ENCODE data around the gene RCSD1. TPM values are rescaled to one million over a fixed set of nuclear protein-coding genes. Genes with fewer than 3 reads are reported as not detected.

The RCSD1 gene
- total RNA-seq, 1 donor from 2014 or later = under 0.01 TPM

DNA sequence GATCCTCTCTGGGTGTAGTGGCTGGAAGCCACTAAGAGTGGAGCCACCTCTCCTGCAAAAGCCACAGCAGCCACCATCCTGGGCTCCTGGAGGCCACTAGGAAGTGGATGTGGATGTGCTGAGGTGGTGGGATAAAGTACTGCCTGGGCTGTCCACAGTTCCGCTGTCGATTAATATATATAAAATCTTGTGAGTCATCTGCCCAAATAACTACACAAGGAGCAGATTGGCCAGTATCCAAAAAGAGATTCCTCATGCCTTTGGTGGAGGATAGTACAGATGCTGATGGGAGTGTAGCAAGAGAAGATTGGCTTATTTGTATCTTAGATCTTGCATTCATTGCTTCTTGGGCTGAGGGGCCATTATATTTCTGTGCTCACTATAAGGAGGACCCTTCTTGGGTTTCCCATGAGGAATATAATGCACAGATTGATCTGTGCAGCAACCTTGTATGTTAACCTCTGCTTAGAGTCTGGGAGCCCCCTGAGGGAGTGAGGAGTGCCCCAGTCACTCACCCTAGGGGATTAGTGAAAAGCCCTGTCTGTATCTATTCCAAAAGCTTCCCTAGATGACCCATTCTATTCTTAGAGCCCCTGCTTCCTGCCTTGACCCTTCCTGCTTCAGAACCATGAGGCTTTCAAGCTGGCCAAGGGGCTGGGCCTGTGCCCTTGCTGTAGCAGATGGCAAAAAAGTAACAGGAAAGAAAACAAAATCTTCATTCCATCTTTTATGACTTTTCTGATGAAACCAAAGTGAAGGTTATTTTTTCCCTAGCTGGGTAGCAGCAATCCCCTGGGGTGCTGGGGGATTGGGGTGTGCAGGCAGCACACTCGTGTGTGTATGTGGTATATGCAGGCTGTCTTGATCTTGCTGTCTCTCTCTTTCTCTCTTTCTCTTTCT, 31.7 kb downstream of the RCSD1 start:
- H3K27me3 ChIP-seq (ENCODE audit: control insufficient read depth, insufficient read depth, low read length) = no peaks in the 10 kb centered on the region
- no peaks in the 10 kb centered on the region for H3K36me3 ChIP-seq (ENCODE audit: control insufficient read depth, insufficient read depth, low read length)
- H3K4me3 ChIP-seq (ENCODE audit: low read depth, low read length) = no peak overlapping the region
- TF ChIP-seq, protein P1, sequence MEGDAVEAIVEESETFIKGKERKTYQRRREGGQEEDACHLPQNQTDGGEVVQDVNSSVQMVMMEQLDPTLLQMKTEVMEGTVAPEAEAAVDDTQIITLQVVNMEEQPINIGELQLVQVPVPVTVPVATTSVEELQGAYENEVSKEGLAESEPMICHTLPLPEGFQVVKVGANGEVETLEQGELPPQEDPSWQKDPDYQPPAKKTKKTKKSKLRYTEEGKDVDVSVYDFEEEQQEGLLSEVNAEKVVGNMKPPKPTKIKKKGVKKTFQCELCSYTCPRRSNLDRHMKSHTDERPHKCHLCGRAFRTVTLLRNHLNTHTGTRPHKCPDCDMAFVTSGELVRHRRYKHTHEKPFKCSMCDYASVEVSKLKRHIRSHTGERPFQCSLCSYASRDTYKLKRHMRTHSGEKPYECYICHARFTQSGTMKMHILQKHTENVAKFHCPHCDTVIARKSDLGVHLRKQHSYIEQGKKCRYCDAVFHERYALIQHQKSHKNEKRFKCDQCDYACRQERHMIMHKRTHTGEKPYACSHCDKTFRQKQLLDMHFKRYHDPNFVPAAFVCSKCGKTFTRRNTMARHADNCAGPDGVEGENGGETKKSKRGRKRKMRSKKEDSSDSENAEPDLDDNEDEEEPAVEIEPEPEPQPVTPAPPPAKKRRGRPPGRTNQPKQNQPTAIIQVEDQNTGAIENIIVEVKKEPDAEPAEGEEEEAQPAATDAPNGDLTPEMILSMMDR (IDR thresholded peaks at IDR 0.05; ENCODE audit: insufficient read depth, low read length, severe bottlenecking) = no peak
- FAIRE-seq = no peak
- DNase-seq (ENCODE audit: low read depth) = peak; percentile 90

DNA sequence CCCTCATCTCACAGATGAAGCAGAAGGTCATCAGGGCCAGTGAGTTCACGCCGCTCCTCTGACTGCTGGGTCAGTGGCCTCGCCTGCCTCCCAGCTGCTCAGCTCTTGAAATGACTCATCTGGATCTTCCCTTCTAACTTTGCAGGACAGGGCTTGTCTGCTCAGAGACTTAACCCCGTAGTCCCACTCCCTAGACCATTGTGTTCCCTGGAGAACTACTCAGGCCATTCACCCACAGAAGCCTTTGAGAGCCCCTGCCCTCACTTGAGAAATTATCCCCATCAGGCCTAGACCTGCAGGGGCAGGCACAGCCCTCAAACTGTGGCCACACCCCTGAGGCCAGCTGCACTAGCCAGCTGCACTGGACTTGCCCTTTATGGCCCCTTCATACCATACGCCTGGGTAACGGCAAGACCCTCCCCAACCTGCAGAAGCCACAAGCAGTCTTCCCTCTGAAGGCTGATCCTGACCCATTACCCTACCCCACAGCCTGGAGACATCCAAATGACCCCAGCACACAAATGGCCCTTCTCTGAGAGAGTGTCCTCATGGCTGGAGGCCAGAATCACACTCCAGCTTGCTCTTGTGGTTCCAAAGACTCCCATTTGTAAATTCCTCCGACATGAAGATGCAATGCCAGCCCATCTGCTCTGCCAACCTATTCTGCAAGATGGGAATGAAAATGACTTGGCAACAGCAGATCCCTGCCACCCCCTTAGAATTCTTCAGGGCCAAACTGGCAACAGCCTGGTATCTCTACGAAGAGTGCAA, 33.2 kb downstream of the RCSD1 start:
- no peak for FAIRE-seq
- H3K27me3 ChIP-seq (ENCODE audit: control insufficient read depth, insufficient read depth, low read length) = no peaks in the 10 kb centered on the region
- no peaks in the 10 kb centered on the region for H3K36me3 ChIP-seq (ENCODE audit: control insufficient read depth, insufficient read depth, low read length)
- TF ChIP-seq, protein P1 (IDR thresholded peaks at IDR 0.05; ENCODE audit: insufficient read depth, low read length, severe bottlenecking) = no peak
- DNase-seq (ENCODE audit: low read depth) = peak; percentile 97
- no peak overlapping the region for H3K4me3 ChIP-seq (ENCODE audit: low read depth, low read length)

DNA sequence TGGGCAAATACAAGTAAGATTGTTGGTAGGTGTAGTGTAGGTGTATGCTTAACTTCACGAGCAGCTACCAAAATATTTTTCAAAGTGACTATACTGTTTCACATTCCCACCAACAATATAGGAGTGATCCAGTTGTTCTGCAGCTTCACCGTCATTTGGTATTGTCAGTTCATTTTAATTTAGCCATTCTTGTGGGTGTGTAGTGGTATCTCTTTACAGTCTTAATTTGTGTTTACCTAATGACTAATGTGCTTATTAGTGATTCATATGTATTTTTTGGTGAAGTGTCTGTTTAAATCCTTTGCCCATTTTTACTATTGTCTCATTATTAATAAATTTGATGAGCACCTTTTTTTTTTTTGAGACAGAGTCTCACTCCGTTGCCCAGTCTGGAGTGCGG, 35.4 kb downstream of the RCSD1 start:
- TF ChIP-seq, protein P1 (IDR thresholded peaks at IDR 0.05; ENCODE audit: insufficient read depth, low read length, severe bottlenecking) = no peak
- Histone ChIP-seq H3K36me3 (ENCODE audit: control insufficient read depth, insufficient read depth, low read length) (no peaks in the 10 kb centered on the region), H3K27me3 (ENCODE audit: control insufficient read depth, insufficient read depth, low read length) (no peaks in the 10 kb centered on the region), H3K4me3 (ENCODE audit: low read depth, low read length) (no peak overlapping the region)
- FAIRE-seq = no peak
- peak; percentile 75 for DNase-seq (ENCODE audit: low read depth)

DNA sequence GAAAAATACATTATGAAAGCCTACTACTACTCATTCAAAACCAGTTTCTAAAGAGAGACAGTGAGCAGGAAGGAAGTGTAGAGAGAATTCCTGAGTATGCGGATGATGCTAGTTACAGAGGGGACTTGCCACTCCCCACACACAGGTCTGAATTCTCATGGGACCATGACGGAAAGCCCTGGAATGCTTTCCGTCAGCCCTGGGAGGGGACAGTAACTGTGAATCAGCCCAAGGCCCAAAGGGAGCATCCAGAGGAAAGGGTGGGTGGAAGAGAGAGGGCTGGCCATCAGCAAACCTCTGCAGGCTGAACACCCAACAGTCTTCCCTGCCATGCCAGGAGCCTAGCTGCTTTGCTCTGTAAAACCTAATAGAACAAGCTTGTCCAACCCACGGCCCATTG, 36.4 kb downstream of the RCSD1 start:
- H3K27me3 ChIP-seq (ENCODE audit: control insufficient read depth, insufficient read depth, low read length) = no peaks in the 10 kb centered on the region
- FAIRE-seq (no peak), DNase-seq (ENCODE audit: low read depth) (peak; percentile 57)
- H3K36me3 ChIP-seq (ENCODE audit: control insufficient read depth, insufficient read depth, low read length) = no peaks in the 10 kb centered on the region
- no peak overlapping the region for H3K4me3 ChIP-seq (ENCODE audit: low read depth, low read length)
- TF ChIP-seq, protein P1 (IDR thresholded peaks at IDR 0.05; ENCODE audit: insufficient read depth, low read length, severe bottlenecking) = no peak

DNA sequence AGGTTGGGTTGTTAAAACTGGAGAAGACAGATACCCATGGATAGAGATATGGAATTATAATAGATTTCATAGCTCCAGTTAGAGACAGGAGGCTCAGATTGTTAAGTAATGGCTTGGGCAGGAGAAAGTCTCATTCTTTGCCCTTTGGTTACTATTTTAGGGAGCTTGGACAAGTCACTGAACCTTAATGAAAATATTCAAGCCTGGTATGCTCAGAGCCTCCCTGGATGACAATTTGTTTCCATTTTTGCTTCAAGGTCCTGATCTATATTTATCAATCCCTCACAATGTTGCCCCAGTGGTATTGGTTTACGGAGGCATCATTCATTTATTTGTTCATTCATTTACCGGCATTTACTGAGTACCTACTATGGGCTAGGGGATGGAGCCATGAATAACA, 37.5 kb downstream of the RCSD1 start:
- no peak for FAIRE-seq
- no peak overlapping the region for H3K4me3 ChIP-seq (ENCODE audit: low read depth, low read length)
- no peaks in the 10 kb centered on the region for H3K36me3 ChIP-seq (ENCODE audit: control insufficient read depth, insufficient read depth, low read length)
- no peak for DNase-seq (ENCODE audit: low read depth)
- H3K27me3 ChIP-seq (ENCODE audit: control insufficient read depth, insufficient read depth, low read length) = no peaks in the 10 kb centered on the region
- TF ChIP-seq, protein P1 (IDR thresholded peaks at IDR 0.05; ENCODE audit: insufficient read depth, low read length, severe bottlenecking) = no peak
